IPS-NIHi11 (cell line): ENCODE measurements around the gene SLC17A5.
"Not testable (repeated sequence)": the region's sequence is repeated elsewhere in the genome, so short reads cannot be mapped to it uniquely, and the experiment has no call there.

Experiments
- DNase-seq: peaks from one replicate; pipeline ENCODE4 v3.0.0; 2012; ENCODE audit warnings: mixed read lengths, low spot score

SLC17A5 gene

GRCh38 chr6:73653571-73654424 lies at the start of gene SLC17A5:
TSS of gene SLC17A5 (minus strand) at chr6:73653992. CDS start at chr6:73653886, 106 bp downstream.
- peak; percentile 96 for DNase-seq

- DNase-seq, result no peak
Observed at GRCh38 chr6:73703466-73703865, 49.7 kb upstream of the SLC17A5 start.

GRCh38 chr6:73702444-73702843 lies 48.7 kb upstream of the SLC17A5 start:
- DNase-seq, result no peak

- no peak for DNase-seq
Observed at GRCh38 chr6:73699676-73700459, 46.1 kb upstream of the SLC17A5 start.

GRCh38 chr6:73696966-73697655 lies 43.3 kb upstream of the SLC17A5 start:
- DNase-seq, result no peak

- DNase-seq, result peak; percentile 73
Observed at GRCh38 chr6:73695619-73696421, 42.0 kb upstream of the SLC17A5 start, which contains the start of gene CD109. TSS of gene CD109 (plus strand) at chr6:73696203. CDS start at chr6:73696216, 13 bp downstream.

GRCh38 chr6:73694711-73695411 lies 41.1 kb upstream of the SLC17A5 start:
- no peak for DNase-seq

- DNase-seq, result no peak
Observed at GRCh38 chr6:73691512-73691911, 37.7 kb upstream of the SLC17A5 start.

GRCh38 chr6:73690056-73690455 lies 36.3 kb upstream of the SLC17A5 start:
- no peak for DNase-seq

GRCh38 chr6:73688351-73688750 lies 34.6 kb upstream of the SLC17A5 start:
- no peak for DNase-seq

- DNase-seq, result not testable (repeated sequence)
Observed at GRCh38 chr6:73683574-73683973, 29.8 kb upstream of the SLC17A5 start.

- no peak for DNase-seq
Observed at GRCh38 chr6:73680289-73680918, 26.6 kb upstream of the SLC17A5 start.

- not testable (repeated sequence) for DNase-seq
Observed at GRCh38 chr6:73679846-73680245, 26.1 kb upstream of the SLC17A5 start.

- DNase-seq, result no peak
Observed at GRCh38 chr6:73679009-73679408, 25.2 kb upstream of the SLC17A5 start.

- DNase-seq, result peak; percentile 78
Observed at GRCh38 chr6:73675466-73676098, 21.8 kb upstream of the SLC17A5 start.

GRCh38 chr6:73671911-73672685 lies 18.3 kb upstream of the SLC17A5 start:
- no peak for DNase-seq

GRCh38 chr6:73669005-73669404 lies 15.2 kb upstream of the SLC17A5 start:
- DNase-seq, result no peak

- no peak for DNase-seq
Observed at GRCh38 chr6:73667798-73668197, 14.0 kb upstream of the SLC17A5 start.

GRCh38 chr6:73666393-73666792 lies 12.6 kb upstream of the SLC17A5 start:
- DNase-seq, result no peak
